Vagina (tissue), 2 donors: ENCODE measurements around the gene HYAL1.

ENCODE experiments used
- CTCF ChIP-seq, 3 experiments: fragments of 450-650 bp in 2 of 3; fragments of 200-600 bp in 1 of 3; sonication (generic) in 1 of 3; IDR thresholded peaks; one replicate each; pipeline ENCODE4 v1.5.1; 2017 to 2019; ENCODE audit warnings: antibody characterized with exemption in 3 of 3, mild to moderate bottlenecking in 2 of 3, moderate library complexity in 2 of 3
- POLR2A ChIP-seq, 2 donors: fragments of 450-650 bp; IDR thresholded peaks; one replicate each; pipeline ENCODE4 v1.6.1; 2017; ENCODE audit warnings: antibody characterized with exemption in 2 of 2, mild to moderate bottlenecking in 2 of 2, moderate library complexity in 2 of 2

- TF ChIP-seq POLR2A (IDR thresholded peaks at IDR 0.05) (no peak), CTCF (IDR thresholded peaks at IDR 0.05) (no peak)
These were observed 39.6 kb downstream of the HYAL1 start for GRCh38 chr3:50263478-50264382.
